A549 (cell line): ENCODE measurements around the gene THBS3. TPM values are rescaled to one million over a fixed set of nuclear protein-coding genes. Genes with fewer than 3 reads are reported as not detected.
A peak's percentile ranks its signal among the peaks of the same experiment; 100 is the strongest.

ENCODE experiments used
- ATAC-seq, 2 experiments: fragments of 200-7000 bp in 1 of 2; fragments of >200 bp in 1 of 2; cut with Nextera tagmentation in 1 of 2; cut with Tn5 transposase in 1 of 2; 3 replicates each; pipeline versions ENCODE4 v1.8.0 to v1.9.1; 2018 to 2020; ENCODE audit warnings: mild to moderate bottlenecking in 1 of 2, moderate library complexity in 1 of 2
- CTCF ChIA-PET: fragments of 300-600 bp; sonication (Branson Sonifier 250); formaldehyde crosslinking; extraction: SDS; loops from one replicate; lab custom pipeline; 2021; ENCODE audit warnings: antibody characterized with exemption, inconsistent platforms; lab: Yijun Ruan, JAX
- POLR2A ChIA-PET: fragments of 350-600 bp; formaldehyde crosslinking; extraction: SDS; loops from one replicate; lab custom pipeline; 2021; ENCODE audit warnings: antibody characterized with exemption, inconsistent platforms; lab: Yijun Ruan, JAX
- DNase-seq, 2 experiments: peaks; one replicate each; pipeline versions ENCODE4 v3.0.0 to v3.0.0-alpha.2; 2011 to 2016; ENCODE audit warnings: low read depth in 1 of 2, low spot score in 1 of 2
- FAIRE-seq: peaks from 2 replicates; lab custom pipeline; 2011; peaks lifted over from hg19 to GRCh38; lab: Jason Lieb, UNC
- H3K27ac ChIP-seq, 2 experiments: fragments of >200 bp; sonication (Bioruptor Twin); formaldehyde crosslinking; 3 replicates each; pipeline ENCODE4 v1.5.1; 2016 to 2017
- H3K4me1 ChIP-seq: fragments of >200 bp; sonication (Bioruptor Twin); formaldehyde crosslinking; 3 replicates; pipeline ENCODE4 v1.6.1; 2016
- H3K4me2 ChIP-seq: fragments of >200 bp; sonication (Bioruptor Twin); formaldehyde crosslinking; 3 replicates; pipeline ENCODE4 v1.6.1; 2016
- H3K4me3 ChIP-seq: fragments of >200 bp; sonication (Bioruptor Twin); formaldehyde crosslinking; 3 replicates; pipeline ENCODE4 v1.5.1; 2016
- H3K9me3 ChIP-seq: fragments of >200 bp; sonication (Bioruptor Twin); formaldehyde crosslinking; 3 replicates; pipeline ENCODE4 v1.6.1; 2016
- E2F6 ChIP-seq: IDR thresholded peaks from 2 replicates; pipeline ENCODE4 v1.6.1; 2012; ENCODE audit warnings: low read depth, borderline replicate concordance
- EHF ChIP-seq: fragments of 250-450 bp; sonication (Bioruptor Pico); IDR thresholded peaks from 2 replicates; pipeline ENCODE4 v1.5.0; 2020; ENCODE audit warnings: mild to moderate bottlenecking
- EHMT2 ChIP-seq: fragments of 200-600 bp; sonication (generic); IDR thresholded peaks from 2 replicates; pipeline ENCODE4 v1.6.1; 2016; ENCODE audit warnings: antibody characterized with exemption, low read depth, mild to moderate bottlenecking, moderate library complexity
- FOSB ChIP-seq: fragments of 250-450 bp; sonication (Bioruptor Pico); IDR thresholded peaks from 2 replicates; pipeline ENCODE4 v1.5.0; 2020; ENCODE audit warnings: mild to moderate bottlenecking, moderate library complexity
- HEYL ChIP-seq: fragments of 250-450 bp; sonication (Bioruptor Pico); IDR thresholded peaks from 2 replicates; pipeline ENCODE4 v1.8.0; 2021; ENCODE audit warnings: mild to moderate bottlenecking, moderate library complexity
- HOXA7 ChIP-seq: fragments of 250-450 bp; sonication (Bioruptor Pico); IDR thresholded peaks from 2 replicates; pipeline ENCODE4 v1.5.0; 2020; ENCODE audit warnings: mild to moderate bottlenecking, moderate library complexity
- MAFK ChIP-seq: fragments of 450-650 bp; IDR thresholded peaks from 2 replicates; pipeline ENCODE4 v1.6.1; 2014; ENCODE audit not compliant: partially characterized antibody
- MAX ChIP-seq: IDR thresholded peaks from 2 replicates; pipeline ENCODE4 v1.6.1; 2012
- PHF8 ChIP-seq: fragments of 200-600 bp; sonication (generic); IDR thresholded peaks from 2 replicates; pipeline ENCODE4 v1.6.1; 2016; ENCODE audit warnings: low read depth, mild to moderate bottlenecking, antibody characterized with exemption, moderate library complexity, borderline replicate concordance
- RAD21 ChIP-seq, 2 experiments: fragments of >200 bp in 1 of 2; sonication (Bioruptor Twin) in 1 of 2; formaldehyde crosslinking in 1 of 2; IDR thresholded peaks in 1 of 2; conservative IDR thresholded peaks in 1 of 2; 2 replicates in 1 of 2; 3 replicates in 1 of 2; pipeline ENCODE4 v1.6.1; 2012 to 2018; ENCODE audit warnings: inconsistent platforms in 1 of 2
- SMC3 ChIP-seq: fragments of >200 bp; sonication (Bioruptor Twin); formaldehyde crosslinking; IDR thresholded peaks from 3 replicates; pipeline ENCODE4 v1.6.1; 2018; ENCODE audit warnings: inconsistent platforms
- SREBF2 ChIP-seq: fragments of 450-650 bp; IDR thresholded peaks from 2 replicates; pipeline ENCODE4 v1.6.1; 2014; ENCODE audit warnings: mild to moderate bottlenecking, moderate library complexity
- ZSCAN20 ChIP-seq: fragments of 250-450 bp; sonication (Bioruptor Pico); IDR thresholded peaks from 2 replicates; pipeline ENCODE4 v1.8.0; 2022; ENCODE audit warnings: mild to moderate bottlenecking, moderate library complexity
- WGBS: methylation state at CpG from one replicate; pipeline ENCODE4 v1.1.6; 2017; ENCODE audit errors: missing lambda C conversion rate; 5-methylcytosine and 5-hydroxymethylcytosine counted together
- polyA plus RNA-seq, 4 experiments: library from polyadenylated mRNA; depleted of rRNA in 3 of 4; stranded (reverse); fragments of >200 nt; fragmentation: RNase III in 1 of 4; extraction: RNeasy Plus Mini Kit Qiagen cat#74134 plus additional on column Dnase treatment in 1 of 4; gene quantifications; 2 replicates in 3 of 4; 3 replicates in 1 of 4; pipeline ENCODE4 v1.2.3, GENCODE V29; 2011 to 2017
- TF ChIP-seq, protein P1 (sequence below): fragments of >200 bp; sonication (Bioruptor Twin); formaldehyde crosslinking; IDR thresholded peaks from 3 replicates; pipeline ENCODE4 v1.5.1; 2016
- TF ChIP-seq, protein P2 (sequence below): fragments of >200 bp; sonication (Bioruptor Twin); formaldehyde crosslinking; IDR thresholded peaks from 3 replicates; pipeline ENCODE4 v1.6.1; 2016
- TF ChIP-seq, protein P3 (sequence below): fragments of >200 bp; sonication (Bioruptor Twin); formaldehyde crosslinking; IDR thresholded peaks from 2 replicates; pipeline ENCODE4 v1.6.1; 2016

THBS3 gene
- polyA plus RNA-seq, 2 of the 4 experiments (the other 2 are of a cell fraction) = 12.1 to 13.8 TPM

DNA sequence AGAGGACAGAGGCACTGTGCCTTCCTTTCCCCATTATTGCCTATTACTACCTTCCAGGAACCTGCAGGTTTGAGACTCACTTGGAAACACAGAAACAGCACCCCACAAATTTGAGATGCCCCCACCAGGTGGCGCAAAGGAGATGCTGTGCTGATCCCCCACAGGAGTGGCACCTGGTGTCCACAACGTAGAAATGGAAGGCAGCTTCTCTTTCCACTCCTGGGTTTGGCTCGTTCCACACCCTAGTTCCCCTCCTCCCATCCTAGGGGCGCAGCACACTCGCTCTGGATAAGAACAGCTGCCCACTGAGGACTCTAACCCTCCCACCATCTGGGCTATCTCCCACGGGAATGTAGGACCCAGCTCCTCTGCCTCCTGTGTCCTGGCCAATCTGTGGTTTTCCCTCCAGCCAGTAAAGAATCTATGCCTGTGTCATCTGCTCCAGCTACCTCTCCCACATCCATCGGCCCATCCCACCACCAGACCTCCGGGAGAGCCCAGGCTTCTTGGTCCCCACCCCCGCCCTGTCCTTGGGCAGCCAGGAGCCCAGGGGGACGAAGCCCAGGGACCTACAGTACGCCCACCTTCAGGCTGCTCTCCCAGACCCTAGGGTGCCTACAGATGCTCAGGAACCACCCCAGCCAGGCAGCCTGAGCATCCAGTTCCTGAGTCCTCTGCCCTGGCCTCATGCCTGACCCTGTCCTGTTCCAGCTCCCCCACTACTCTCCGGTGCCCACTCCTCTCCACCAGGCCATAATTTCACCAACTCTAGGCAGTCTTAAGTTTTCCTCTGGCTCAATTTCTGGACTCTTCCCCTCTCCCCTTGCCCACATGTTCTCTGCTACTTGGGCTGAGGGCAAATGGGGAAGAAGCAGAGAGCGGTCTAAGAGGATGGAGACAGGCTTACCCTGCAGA is 549 bp downstream of the THBS3 start:
- peaks cover 23% of the 10 kb centered on the region for H3K4me1 ChIP-seq
- TF ChIP-seq, protein P1, sequence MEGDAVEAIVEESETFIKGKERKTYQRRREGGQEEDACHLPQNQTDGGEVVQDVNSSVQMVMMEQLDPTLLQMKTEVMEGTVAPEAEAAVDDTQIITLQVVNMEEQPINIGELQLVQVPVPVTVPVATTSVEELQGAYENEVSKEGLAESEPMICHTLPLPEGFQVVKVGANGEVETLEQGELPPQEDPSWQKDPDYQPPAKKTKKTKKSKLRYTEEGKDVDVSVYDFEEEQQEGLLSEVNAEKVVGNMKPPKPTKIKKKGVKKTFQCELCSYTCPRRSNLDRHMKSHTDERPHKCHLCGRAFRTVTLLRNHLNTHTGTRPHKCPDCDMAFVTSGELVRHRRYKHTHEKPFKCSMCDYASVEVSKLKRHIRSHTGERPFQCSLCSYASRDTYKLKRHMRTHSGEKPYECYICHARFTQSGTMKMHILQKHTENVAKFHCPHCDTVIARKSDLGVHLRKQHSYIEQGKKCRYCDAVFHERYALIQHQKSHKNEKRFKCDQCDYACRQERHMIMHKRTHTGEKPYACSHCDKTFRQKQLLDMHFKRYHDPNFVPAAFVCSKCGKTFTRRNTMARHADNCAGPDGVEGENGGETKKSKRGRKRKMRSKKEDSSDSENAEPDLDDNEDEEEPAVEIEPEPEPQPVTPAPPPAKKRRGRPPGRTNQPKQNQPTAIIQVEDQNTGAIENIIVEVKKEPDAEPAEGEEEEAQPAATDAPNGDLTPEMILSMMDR = peak; percentile 84
- TF ChIP-seq HOXA7 (no peak), E2F6 (no peak), RAD21 (conservative IDR thresholded peaks at IDR 0.05 in 1 of 2, IDR thresholded peaks at IDR 0.05 in 1 of 2) (peak; percentile 66 to 75), SMC3 (peak; percentile 83), EHMT2 (no peak), MAX (0 out of 2 replicates have a peak, but pooled peaks have one; percentile 40)
- TF ChIP-seq, protein P2, sequence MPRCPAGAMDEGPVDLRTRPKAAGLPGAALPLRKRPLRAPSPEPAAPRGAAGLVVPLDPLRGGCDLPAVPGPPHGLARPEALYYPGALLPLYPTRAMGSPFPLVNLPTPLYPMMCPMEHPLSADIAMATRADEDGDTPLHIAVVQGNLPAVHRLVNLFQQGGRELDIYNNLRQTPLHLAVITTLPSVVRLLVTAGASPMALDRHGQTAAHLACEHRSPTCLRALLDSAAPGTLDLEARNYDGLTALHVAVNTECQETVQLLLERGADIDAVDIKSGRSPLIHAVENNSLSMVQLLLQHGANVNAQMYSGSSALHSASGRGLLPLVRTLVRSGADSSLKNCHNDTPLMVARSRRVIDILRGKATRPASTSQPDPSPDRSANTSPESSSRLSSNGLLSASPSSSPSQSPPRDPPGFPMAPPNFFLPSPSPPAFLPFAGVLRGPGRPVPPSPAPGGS = no peak
- TF ChIP-seq, all 56 proteins: peak for 4
- ATAC-seq = peak; percentile 62 to 69
- Histone ChIP-seq H3K4me3 (no peak overlapping the region), H3K4me2 (peak overlapping the region; percentile 98), H3K27ac (peak overlapping the region; percentile 50 to 99), H3K9me3 (no peaks in the 10 kb centered on the region)
- ChIA-PET POLR2A (interaction anchor here (0.5 to 3.2 kb wide), 4 partner anchors 13 to 441 kb away, joined by 4 to 40 read pairs (median 10); partner anchors contain the start of gene KRTCAP2), CTCF (interaction anchor here (0.6 to 11.7 kb wide), 26 partner anchors 8 to 1549 kb away, joined by 3 to 102 read pairs (median 5); partner anchors contain the start of genes KRTCAP2 and SNAPIN)
- 22% methylated on average over 9 of the region's 13 CpGs for WGBS
- peak; percentile 82 to 84 for DNase-seq
- FAIRE-seq = no peak

DNA sequence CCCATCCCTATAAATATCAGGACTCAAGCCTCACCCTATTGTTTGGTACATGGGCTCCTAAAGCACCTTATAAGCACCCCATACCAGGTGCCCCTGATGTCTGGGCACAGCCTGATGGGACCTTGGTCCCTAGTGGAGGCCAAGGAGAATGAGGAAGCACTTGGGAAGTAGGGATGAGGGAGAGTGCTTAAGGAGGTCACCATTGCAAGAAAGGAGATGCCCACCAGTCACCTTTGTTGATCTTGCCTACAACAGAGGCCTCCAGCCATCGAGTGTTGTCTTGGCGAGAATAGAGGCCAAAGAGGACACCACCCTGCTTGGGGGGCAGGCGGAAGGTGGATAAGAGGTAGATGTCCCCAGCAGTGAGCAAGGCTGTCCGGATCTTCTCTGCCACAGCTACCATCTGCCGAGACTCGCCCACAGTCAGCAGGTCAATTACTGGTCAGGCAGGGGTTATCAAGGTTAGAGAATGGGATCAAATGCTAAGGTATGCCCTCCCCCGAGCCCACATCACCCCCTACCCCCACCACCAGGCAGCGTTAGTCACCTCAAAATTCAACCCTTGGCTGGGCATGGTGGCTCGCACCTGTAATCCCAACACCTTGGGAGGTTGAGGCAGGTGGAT is 1.6 kb downstream of the THBS3 start:
- no peak for TF ChIP-seq SMC3
- no peak for TF ChIP-seq EHF
- TF ChIP-seq PHF8 = no peak
- TF ChIP-seq HEYL (CRISPR knock-in tag) = no peak
- no peak for TF ChIP-seq ZSCAN20 (CRISPR knock-in tag)
- no peak for TF ChIP-seq SREBF2
- TF ChIP-seq, protein P1 = no peak
- TF ChIP-seq, protein P3, sequence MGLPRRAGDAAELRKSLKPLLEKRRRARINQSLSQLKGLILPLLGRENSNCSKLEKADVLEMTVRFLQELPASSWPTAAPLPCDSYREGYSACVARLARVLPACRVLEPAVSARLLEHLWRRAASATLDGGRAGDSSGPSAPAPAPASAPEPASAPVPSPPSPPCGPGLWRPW = no peak
- no peak for TF ChIP-seq MAX
- TF ChIP-seq FOSB (CRISPR knock-in tag) = no peak
- TF ChIP-seq RAD21 (conservative IDR thresholded peaks at IDR 0.05 in 1 of 2, IDR thresholded peaks at IDR 0.05 in 1 of 2) = no peak
- no peak for TF ChIP-seq MAFK
- no peak for DNase-seq
- Histone ChIP-seq H3K27ac (no peak overlapping the region), H3K4me1 (peaks cover 23% of the 10 kb centered on the region), H3K4me3 (no peak overlapping the region), H3K4me2 (no peak overlapping the region), H3K9me3 (no peaks in the 10 kb centered on the region)
- 83% methylated on average over 7 of the region's 9 CpGs for WGBS
- ChIA-PET CTCF (interaction anchor here (1.2 to 11.7 kb wide), 11 partner anchors 11 to 445 kb away, joined by 4 to 102 read pairs (median 12); a partner anchor contains a TSS), POLR2A (interaction anchor here (0.9 kb wide), 1 partner anchor 12 kb away, joined by 3 read pairs; no protein-coding TSS in a partner anchor)
- FAIRE-seq = no peak
- no peak for ATAC-seq
